GM19452 (cell line): ENCODE data around the gene RAPGEF4.

Source experiments
- ATAC-seq: cut with Tn5 transposase; IDR thresholded peaks from one replicate; pipeline ENCODE4 v1.9.1; 2021; ENCODE audit not compliant: unreplicated experiment

Gene RAPGEF4

GRCh38 chr2:173053043-173053699 is 317.5 kb downstream of the RAPGEF4 start:
- no peak for ATAC-seq

- ATAC-seq = no peak
Observed at GRCh38 chr2:173054466-173054865, 318.8 kb downstream of the RAPGEF4 start.

- no peak for ATAC-seq
Observed at GRCh38 chr2:173056705-173057364, 321.2 kb downstream of the RAPGEF4 start.

GRCh38 chr2:173058097-173058496 is 322.5 kb downstream of the RAPGEF4 start:
- no peak for ATAC-seq

- ATAC-seq = no peak
Observed at GRCh38 chr2:173058673-173059072, 323.0 kb downstream of the RAPGEF4 start.

- ATAC-seq = no peak
Observed at GRCh38 chr2:173059292-173059691, 323.6 kb downstream of the RAPGEF4 start.

- no peak for ATAC-seq
Observed at GRCh38 chr2:173059971-173060461, 324.4 kb downstream of the RAPGEF4 start.

GRCh38 chr2:173062801-173063200 is 327.2 kb downstream of the RAPGEF4 start:
- no peak for ATAC-seq

- no peak for ATAC-seq
Observed at GRCh38 chr2:173064151-173064805, 328.6 kb downstream of the RAPGEF4 start.

- no peak for ATAC-seq
Observed at GRCh38 chr2:173066887-173067676, 331.4 kb downstream of the RAPGEF4 start.

- no peak for ATAC-seq
Observed at GRCh38 chr2:173075056-173075780, 339.6 kb downstream of the RAPGEF4 start.

- peak; percentile 63 for ATAC-seq
Observed at GRCh38 chr2:173075781-173076580, 340.3 kb downstream of the RAPGEF4 start, which contains the start of gene MAP3K20. TSS of gene MAP3K20 (plus strand) at chr2:173075846. CDS start at chr2:173091032, 15,186 bp downstream.

GRCh38 chr2:173076581-173077345 is 341.1 kb downstream of the RAPGEF4 start:
- peak; percentile 29 for ATAC-seq

- no peak for ATAC-seq
Observed at GRCh38 chr2:173077506-173078177, 342.0 kb downstream of the RAPGEF4 start.

GRCh38 chr2:173079141-173079540 is 343.5 kb downstream of the RAPGEF4 start:
- no peak for ATAC-seq

- ATAC-seq = no peak
Observed at GRCh38 chr2:173079973-173080860, 344.6 kb downstream of the RAPGEF4 start.

- no peak for ATAC-seq
Observed at GRCh38 chr2:173086518-173087213, 351.0 kb downstream of the RAPGEF4 start.
